Subcutaneous adipose tissue (tissue), 4 donors: ENCODE results near the gene ZNF521. TPM values are rescaled to one million over a fixed set of nuclear protein-coding genes. Genes with fewer than 3 reads are reported as not detected.

Experiments used
- total RNA-seq, 4 donors: library from RNA; depleted of rRNA; stranded (reverse); fragments of >200 nt; gene quantifications; one replicate each; pipeline ENCODE4 v1.1.0, GENCODE V29; 2016
- TF ChIP-seq, protein P1 (sequence below): fragments of 450-650 bp; IDR thresholded peaks from one replicate; pipeline ENCODE4 v1.5.1; 2016; ENCODE audit warnings: low read depth, mild to moderate bottlenecking, control low read depth, antibody characterized with exemption, moderate library complexity

The ZNF521 gene
- total RNA-seq, 4 donors from 2014 or later: 20.7 to 56.2 (median 37.4) TPM

DNA sequence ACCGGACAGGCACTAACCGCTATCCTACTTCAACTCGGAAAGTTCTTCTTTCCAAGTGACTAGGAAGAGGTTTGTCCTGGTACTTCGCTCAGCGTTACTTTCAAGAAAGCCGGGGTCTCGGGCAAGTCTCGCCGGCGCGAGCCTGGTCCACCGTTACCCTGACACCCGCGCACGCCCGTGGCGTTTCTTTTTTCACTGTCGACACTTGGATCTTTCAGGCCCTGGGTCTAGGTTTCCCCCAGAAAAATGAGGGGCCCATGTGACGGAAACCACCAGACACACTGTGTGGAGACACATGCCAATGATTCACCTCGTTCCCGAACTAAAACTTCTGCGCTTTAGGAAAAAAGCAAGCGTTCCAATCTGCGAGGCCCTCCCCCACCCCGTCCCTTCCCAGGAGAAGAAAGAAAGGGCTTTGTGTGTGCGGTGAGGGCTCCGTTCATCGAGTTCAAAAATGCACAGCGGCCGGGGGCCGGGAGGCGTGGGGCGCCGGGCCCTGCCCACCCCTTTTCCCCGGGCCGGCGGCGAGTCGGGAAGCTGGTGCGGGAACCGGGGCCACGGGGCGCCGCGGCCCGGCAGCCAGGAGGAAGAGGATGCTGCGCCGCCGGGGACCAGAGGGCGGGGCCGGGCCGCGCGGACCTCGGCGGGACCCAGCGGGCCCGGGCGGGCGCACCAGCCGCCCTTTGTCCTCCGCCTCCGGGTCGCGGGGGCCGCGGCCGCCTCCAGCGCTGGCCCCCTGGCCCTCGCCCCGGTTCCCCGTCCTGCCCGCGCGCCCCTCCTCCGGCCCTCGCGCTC, 2.6 kb downstream of the ZNF521 start:
- TF ChIP-seq, protein P1, sequence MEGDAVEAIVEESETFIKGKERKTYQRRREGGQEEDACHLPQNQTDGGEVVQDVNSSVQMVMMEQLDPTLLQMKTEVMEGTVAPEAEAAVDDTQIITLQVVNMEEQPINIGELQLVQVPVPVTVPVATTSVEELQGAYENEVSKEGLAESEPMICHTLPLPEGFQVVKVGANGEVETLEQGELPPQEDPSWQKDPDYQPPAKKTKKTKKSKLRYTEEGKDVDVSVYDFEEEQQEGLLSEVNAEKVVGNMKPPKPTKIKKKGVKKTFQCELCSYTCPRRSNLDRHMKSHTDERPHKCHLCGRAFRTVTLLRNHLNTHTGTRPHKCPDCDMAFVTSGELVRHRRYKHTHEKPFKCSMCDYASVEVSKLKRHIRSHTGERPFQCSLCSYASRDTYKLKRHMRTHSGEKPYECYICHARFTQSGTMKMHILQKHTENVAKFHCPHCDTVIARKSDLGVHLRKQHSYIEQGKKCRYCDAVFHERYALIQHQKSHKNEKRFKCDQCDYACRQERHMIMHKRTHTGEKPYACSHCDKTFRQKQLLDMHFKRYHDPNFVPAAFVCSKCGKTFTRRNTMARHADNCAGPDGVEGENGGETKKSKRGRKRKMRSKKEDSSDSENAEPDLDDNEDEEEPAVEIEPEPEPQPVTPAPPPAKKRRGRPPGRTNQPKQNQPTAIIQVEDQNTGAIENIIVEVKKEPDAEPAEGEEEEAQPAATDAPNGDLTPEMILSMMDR: no peak

DNA sequence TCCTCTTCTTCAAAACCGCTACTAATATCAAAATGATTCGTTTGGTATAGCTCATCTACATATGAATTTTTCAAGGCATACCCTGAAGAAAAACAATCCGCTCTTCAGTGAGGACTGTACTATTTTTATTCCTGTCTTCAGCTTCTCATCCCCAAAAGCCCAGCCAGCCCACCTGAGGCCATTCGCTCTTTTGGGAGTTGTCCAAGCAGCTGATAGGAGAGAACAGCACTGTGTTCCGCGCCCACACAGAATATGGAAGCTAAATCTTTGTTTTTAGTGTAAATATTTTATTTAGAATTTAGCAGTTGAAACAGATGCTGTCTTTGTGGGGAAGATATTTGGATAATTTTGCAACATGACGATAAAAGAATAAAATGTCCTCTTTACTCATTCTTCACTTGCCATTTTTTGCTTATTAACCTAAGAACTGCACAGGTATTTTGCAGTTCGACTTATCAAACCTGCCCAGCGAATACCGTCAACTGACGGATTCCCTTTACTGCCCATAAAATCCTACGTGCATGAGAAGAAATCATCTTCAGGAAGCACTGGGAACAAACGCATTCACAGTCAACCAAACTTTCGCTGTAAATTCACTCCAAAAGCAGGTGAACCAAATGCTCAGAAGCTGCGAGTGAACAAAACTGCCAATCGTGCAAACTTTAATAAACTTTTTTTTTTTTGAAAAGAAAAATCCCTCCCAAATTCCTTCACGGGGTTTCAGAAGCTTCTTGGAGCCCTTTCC, 3.4 kb downstream of the ZNF521 start:
- TF ChIP-seq, protein P1: no peak

DNA sequence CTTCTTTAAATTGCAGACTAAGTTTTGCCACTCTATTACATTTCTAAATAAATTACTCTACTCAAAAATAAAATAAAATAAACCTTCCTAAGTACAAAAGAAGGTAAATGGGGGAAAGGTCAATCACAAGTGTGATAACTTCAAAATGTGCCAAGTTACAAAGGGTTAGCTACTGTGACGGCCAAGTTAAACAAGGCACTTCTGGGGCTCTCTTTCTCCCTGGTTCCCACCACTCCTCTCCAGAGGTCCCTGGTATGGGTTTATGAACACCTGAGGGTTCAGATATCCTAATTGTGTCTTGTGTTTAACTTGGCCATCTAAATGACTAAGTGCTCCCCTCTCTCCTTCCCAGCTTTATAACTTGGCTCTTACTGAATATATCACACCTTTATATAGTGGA, 5.4 kb downstream of the ZNF521 start:
- TF ChIP-seq, protein P1: no peak

DNA sequence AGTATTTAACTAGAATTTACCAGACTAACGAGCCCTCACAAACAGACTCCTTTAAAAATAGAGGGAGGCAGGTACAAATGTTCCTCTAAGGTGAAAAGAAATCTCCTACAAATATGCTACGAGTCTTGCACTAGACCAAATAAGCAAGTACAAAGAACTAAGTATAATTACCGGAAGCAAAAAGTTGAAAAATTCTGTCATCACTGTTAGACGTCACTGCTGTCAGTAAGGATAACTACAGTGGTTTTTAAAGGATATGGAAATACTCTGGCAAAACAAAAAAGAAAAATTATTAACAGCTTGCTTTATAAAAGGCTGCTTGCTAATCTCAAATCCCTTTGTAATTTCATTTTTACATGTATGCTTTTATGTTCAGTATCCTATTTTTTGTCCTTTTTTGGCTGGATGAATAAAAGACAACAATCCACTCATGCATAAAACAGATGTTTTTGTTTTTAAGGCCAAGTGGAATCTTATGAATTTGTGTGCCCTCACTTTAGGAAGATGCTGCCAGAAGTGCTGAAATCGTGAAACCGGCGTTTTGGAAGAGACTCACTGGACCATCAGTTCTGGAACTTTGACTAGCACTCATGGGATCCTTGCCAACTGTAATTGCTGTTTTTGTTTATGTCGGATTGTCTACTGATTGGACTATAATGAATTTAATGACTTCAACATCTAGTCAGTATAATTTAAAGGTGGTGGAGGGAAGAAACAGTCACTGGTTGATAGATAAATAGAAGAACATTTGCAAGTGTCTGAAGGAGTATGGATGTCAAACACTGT, 6.7 kb downstream of the ZNF521 start:
- TF ChIP-seq, protein P1: no peak

DNA sequence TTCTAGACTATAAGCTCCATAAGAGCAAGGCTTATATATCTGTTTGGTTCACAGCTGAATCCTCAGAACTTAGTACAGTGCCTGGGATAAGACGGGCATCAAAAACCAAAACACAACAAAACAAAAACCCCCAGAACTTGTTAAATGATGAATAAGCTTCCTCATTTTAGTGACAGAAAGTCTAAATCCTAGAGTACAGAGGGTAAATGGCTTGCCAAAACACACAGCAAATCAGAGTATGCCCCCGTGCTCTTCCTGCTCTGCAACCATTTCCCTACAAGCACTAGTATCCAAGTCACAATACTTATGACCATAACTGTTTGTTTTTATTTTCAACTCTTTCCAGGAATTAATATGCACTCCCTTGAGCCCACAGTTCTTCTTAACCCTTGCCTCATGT, 10.1 kb downstream of the ZNF521 start:
- TF ChIP-seq, protein P1: no peak

DNA sequence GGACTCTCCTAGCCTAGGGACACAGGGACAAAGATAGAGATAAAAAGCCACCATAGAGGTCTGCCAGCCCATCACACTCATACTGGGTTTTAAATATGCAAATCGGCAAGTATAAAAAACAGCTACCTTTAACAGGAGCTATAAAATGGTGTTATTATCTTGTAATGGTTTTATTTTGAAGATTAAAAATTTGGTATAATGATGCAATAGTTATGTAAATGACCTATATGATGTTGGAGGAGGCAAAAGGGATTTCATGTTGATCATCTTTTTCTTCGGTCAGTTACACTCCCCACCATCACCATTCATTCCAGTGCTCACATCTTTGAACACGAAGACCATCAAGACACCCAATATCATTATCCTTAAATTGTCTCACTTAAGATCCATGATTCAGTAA, 11.2 kb downstream of the ZNF521 start:
- TF ChIP-seq, protein P1: no peak

DNA sequence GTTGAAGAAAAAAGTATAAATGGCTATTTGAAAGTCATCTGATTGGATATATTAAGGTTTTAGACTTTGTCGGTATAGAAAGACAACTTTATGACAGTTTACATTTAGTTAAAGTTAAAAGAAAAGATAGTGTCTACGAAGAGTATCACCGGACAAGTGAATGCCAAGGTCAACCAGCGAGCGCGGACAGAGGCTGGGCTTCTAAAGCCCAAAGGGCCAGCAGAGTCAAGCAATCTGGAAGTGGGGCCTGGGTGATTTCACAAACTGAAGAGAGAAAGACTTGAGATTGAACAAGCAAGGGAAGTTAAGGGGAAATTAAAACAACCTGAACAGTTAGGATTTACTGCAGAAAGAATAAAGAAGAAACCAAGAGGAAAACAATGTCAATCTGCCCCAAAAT, 16.3 kb downstream of the ZNF521 start:
- TF ChIP-seq, protein P1: no peak
